H7 (cell line): ENCODE measurements around the gene GALNT9. TPM values are rescaled to one million over a fixed set of nuclear protein-coding genes. Genes with fewer than 3 reads are reported as not detected.
A peak's percentile ranks its signal among the peaks of the same experiment; 100 is the strongest.

ENCODE experiments used
- DNase-seq: peaks from one replicate; pipeline ENCODE4 v3.0.0; 2012
- H3K27me3 ChIP-seq: 2 replicates; pipeline ENCODE4 v1.6.0; 2011; ENCODE audit warnings: mild to moderate bottlenecking, low read length; ENCODE audit not compliant: control insufficient read depth, insufficient read depth
- H3K36me3 ChIP-seq: replicated peaks from 2 replicates; pipeline ENCODE4 v1.5.1; 2011; ENCODE audit warnings: low read length; ENCODE audit not compliant: control insufficient read depth, insufficient read depth
- H3K4me3 ChIP-seq: 2 replicates; pipeline ENCODE4 v1.5.1; 2011; ENCODE audit warnings: low read depth, mild to moderate bottlenecking, control low read depth, low read length, moderate library complexity; ENCODE audit not compliant: insufficient read depth
- total RNA-seq: library from RNA; depleted of rRNA; stranded (reverse); fragments of >200 nt; shearing (Covaris generic); gene quantifications from 2 replicates; pipeline ENCODE4 v1.2.3, GENCODE V29; 2014

The GALNT9 gene
- total RNA-seq, 1 experiment from 2014 or later = 0.45 TPM

DNA sequence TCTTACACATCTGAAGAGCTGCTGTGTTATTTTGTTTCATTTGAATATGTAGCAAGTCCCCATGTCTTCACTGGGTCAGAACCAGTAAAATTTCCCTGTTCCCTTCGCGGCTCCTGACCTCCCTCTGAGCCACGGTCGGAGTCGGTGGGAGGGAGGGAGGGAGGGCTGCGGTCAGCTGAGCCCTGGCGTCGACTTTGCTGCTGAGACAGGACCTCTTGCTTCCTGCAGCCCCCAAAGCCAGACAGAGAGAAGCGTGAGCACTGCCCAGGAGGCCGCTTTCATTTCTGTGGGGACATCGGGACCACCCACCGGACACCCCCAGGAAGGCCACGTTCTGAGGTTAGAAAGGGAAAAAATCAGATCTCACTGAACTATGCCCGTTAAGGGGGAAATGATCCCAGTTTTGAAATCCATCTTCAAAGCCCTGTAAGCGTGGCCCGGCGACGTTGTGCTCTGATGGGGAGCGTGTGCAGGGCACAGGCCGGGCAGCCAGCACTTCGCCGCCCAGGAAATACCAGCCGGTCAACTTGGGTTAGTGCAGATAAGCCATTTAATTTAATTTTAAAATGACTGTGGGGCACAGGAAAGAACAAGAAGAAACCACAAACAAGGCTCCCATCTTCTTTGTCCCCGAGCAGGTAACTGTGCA lies 143.1 kb downstream of the GALNT9 start:
- Histone ChIP-seq H3K27me3 (peaks cover 24% of the 10 kb centered on the region), H3K4me3 (no peak overlapping the region), H3K36me3 (no peaks in the 10 kb centered on the region)
- DNase-seq = peak; percentile 75

DNA sequence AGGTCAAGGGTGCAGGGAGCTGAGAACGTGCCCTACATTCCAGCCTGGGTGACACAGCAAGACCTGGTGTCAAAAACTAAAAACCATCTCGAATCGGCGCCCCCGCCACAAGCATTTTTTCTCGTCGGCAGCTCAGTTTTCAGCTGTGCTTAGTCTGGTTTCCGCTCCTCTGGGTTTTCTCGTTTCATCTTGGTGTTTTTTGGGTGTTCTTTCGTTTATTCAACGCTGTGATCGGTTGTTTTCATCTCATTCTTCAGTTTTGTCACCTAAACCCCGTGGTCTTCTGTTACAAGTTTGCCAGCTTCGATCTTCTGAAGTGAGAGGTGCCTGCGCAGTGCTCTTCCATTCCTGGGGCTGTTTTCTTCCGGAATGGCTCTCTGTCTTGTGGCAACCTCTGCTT lies 143.7 kb downstream of the GALNT9 start:
- H3K36me3 ChIP-seq = no peaks in the 10 kb centered on the region
- H3K4me3 ChIP-seq = no peak overlapping the region
- H3K27me3 ChIP-seq = peaks cover 21% of the 10 kb centered on the region
- no peak for DNase-seq

- Histone ChIP-seq H3K27me3 (peaks cover 2% of the 10 kb centered on the region; the same call in 1 of the 2 replicates), H3K4me3 (no peak overlapping the region), H3K36me3 (no peaks in the 10 kb centered on the region)
- DNase-seq = no peak
These were observed 146.6 kb downstream of the GALNT9 start for GRCh38 chr12:132182711-132183365.

DNA sequence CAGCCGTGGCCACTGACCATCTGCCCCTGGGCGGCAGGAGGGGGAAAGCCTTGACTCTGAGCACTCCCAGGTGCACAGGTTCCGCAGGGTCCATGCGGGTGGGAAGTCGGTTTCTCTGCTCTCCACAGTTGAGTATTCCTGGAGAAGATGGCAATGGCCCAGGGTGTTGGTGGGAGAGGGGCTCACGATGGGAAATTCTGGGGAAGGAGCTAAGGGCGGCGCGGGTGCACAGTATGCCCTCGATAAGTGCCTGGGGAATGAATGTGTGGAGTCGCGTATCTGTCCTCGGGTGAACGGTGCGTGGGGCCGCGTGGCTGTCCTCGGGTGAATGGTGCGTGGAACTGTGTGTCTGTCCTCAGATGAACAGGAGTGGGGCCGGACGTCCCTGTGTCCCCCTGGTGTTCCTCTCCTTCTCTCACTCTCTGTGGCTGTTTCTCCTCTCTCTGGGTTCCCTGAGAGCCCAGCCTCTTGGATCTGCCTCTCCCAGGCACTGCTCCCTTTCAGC lies 147.1 kb downstream of the GALNT9 start:
- no peak for DNase-seq
- H3K4me3 ChIP-seq = no peak overlapping the region
- H3K27me3 ChIP-seq = peaks cover 2% of the 10 kb centered on the region; the same call in 1 of the 2 replicates
- no peaks in the 10 kb centered on the region for H3K36me3 ChIP-seq

- Histone ChIP-seq H3K36me3 (no peaks in the 10 kb centered on the region), H3K4me3 (no peak overlapping the region), H3K27me3 (peaks cover 2% of the 10 kb centered on the region; the same call in 1 of the 2 replicates)
- no peak for DNase-seq
These were observed 147.7 kb downstream of the GALNT9 start for GRCh38 chr12:132181570-132182200.

- H3K27me3 ChIP-seq = peaks cover 2% of the 10 kb centered on the region; the same call in 1 of the 2 replicates
- no peak for DNase-seq
These were observed 148.5 kb downstream of the GALNT9 start for GRCh38 chr12:132180648-132181546.

GRCh38 chr12:132179431-132180362 lies 149.7 kb downstream of the GALNT9 start:
- Histone ChIP-seq H3K4me3 (no peak overlapping the region), H3K36me3 (no peaks in the 10 kb centered on the region), H3K27me3 (peaks cover 2% of the 10 kb centered on the region; the same call in 1 of the 2 replicates)
- no peak for DNase-seq

More at GRCh38 chr12:132180648-132181546, 148.5 kb downstream of the GALNT9 start:
- H3K4me3 ChIP-seq = no peak overlapping the region
- H3K36me3 ChIP-seq = no peaks in the 10 kb centered on the region

GRCh38 chr12:132178801-132179401 lies 150.5 kb downstream of the GALNT9 start:
- H3K36me3 ChIP-seq = no peaks in the 10 kb centered on the region
- peaks cover 2% of the 10 kb centered on the region; the same call in 1 of the 2 replicates for H3K27me3 ChIP-seq
- no peak overlapping the region for H3K4me3 ChIP-seq
- no peak for DNase-seq

DNA sequence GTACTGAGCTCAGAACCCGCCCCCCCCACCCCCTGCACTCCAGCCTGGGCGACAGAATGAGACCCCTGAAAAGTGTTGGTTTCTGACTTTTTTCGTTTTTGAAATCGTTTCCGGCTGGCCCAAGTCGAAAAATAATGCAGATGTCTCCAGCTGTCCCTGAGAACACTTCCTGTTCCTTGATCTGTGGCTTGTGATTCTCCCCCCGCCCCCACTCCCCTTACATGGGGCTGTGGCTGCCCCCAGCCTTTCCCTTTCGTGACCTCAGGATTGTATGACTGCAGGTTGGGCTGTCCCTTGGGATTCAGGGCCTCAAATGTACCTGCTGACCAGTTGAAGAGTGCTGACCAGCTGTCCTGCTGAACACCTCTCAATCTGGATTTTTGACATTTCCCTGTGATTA lies 151.1 kb downstream of the GALNT9 start:
- no peak for DNase-seq
- no peaks in the 10 kb centered on the region for H3K36me3 ChIP-seq
- H3K4me3 ChIP-seq = no peak overlapping the region
- peaks cover 2% of the 10 kb centered on the region; the same call in 1 of the 2 replicates for H3K27me3 ChIP-seq

GRCh38 chr12:132176920-132177551 lies 152.4 kb downstream of the GALNT9 start:
- no peaks in the 10 kb centered on the region for H3K36me3 ChIP-seq
- no peak overlapping the region for H3K4me3 ChIP-seq
- DNase-seq = no peak
- no peaks in the 10 kb centered on the region for H3K27me3 ChIP-seq

- Histone ChIP-seq H3K36me3 (no peaks in the 10 kb centered on the region), H3K27me3 (no peaks in the 10 kb centered on the region), H3K4me3 (no peak overlapping the region)
- DNase-seq = no peak
These were observed 152.9 kb downstream of the GALNT9 start for GRCh38 chr12:132176385-132176919.

DNA sequence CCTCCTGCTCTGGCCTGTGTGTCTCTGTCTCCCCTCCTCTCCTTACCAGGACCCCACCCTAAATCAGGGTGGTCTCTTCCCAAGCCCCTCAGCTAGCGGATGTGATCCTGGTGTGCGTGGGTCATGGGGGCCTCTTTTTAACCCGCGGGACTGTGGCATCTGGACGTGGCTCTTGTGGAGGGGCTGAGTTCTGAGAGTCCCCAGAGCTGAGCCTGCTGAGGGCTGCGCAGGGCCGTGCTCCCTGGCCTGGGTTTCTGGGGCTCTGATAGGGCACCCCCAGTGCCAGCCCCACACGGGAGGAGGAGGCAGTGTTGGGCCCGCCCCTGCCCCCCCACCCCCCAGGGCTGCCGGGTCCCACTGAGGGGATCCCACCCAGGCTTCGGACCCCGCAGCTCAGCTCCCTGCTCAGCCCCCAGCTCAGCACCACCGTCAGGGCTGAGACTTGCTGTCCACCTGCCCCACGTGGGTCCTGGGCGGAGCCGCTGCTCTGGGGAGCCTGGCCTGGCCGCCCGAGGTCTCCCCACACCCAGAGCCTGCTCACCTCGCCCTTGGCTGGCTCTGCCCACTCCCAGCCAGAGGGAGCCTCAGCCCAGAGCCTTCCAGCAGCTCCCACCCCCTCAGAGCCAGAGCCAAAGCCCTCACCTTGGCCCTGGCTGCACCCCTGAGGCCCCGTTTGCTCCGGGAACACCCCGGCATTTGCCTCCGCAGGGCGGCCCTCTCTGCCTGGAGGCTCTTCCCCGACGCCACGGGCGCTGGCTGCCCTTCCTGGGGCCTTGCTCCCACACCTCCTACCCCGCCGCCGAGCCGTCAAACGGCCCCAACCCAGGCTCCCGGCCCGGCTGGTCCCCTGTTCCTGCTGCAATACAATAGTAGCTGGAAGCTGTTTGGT lies 153.6 kb downstream of the GALNT9 start:
- Histone ChIP-seq H3K27me3 (peaks cover 1% of the 10 kb centered on the region; the same call in 1 of the 2 replicates), H3K36me3 (no peaks in the 10 kb centered on the region)
- no peak for DNase-seq

More for the DNA sequence above, 153.6 kb downstream of the GALNT9 start:
- no peak overlapping the region for H3K4me3 ChIP-seq
